ENCODE data around the gene CSK. TPM values are rescaled to one million over a fixed set of nuclear protein-coding genes. Genes with fewer than 3 reads are reported as not detected.

The CSK gene
- total RNA-seq, 2 donors from 2014 or later = 11.2 to 15.2 TPM

DNA sequence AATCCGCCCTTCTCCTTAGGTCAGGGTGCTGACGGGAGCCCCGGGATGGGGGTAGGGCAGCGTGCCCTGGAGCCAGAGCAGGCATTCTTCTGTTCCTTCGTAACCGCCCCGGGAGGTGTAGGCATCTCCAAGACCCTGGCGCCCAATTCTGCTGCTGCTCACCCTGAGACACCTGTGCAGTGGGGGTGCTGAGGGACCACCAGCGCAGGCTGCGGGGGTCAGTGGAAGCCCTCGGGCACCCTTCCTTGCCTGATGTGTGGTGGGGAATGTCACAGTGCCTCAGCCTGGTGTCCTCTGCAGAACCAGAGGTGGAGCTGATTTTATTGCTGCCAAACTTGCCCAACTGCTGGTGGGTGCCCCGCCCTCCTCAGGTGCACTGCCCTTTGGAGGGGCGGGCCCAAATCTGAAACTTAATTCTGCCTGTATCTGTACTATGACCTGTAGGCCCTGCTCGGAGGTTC is 7.3 kb downstream of the CSK start:
- Histone ChIP-seq H3K36me3 (replicated peaks in 1 of 2; ENCODE audit: insufficient read depth in 1 of 2, low read depth in 2 of 2) (no peaks in the 10 kb centered on the region), H3K27ac (peak overlapping the region in 2 of 4 donors; percentile 6 to 70), H3K9me3 (no peaks in the 10 kb centered on the region), H3K4me1 (peaks cover 28% of the 10 kb centered on the region), H3K4me3 (no peak overlapping the region), H3K27me3 (no peaks in the 10 kb centered on the region)
- WGBS, 2 donors = 58 to 72% methylated on average over 3 to 14 of the region's 14 CpGs
- ATAC-seq (no peak), DNase-seq (peak in 1 of 4 donors; percentile 26)
- no peak for TF ChIP-seq POLR2A (IDR thresholded peaks at IDR 0.05)
- no peak for TF ChIP-seq CTCF (IDR thresholded peaks at IDR 0.05)
- intact Hi-C loops (cut with DNase I) = no loop called here

- Histone ChIP-seq H3K9me3 (no peaks in the 10 kb centered on the region), H3K4me3 (no peak overlapping the region), H3K4me1 (peaks cover 28% of the 10 kb centered on the region), H3K27ac (peak overlapping the region in 3 of 4 donors; percentile 8 to 51 (median 17)), H3K27me3 (no peaks in the 10 kb centered on the region), H3K36me3 (replicated peaks in 1 of 2; ENCODE audit: insufficient read depth in 1 of 2, low read depth in 2 of 2) (no peaks in the 10 kb centered on the region)
- no peak for TF ChIP-seq POLR2A (IDR thresholded peaks at IDR 0.05)
- no peak for TF ChIP-seq CTCF (IDR thresholded peaks at IDR 0.05)
- intact Hi-C loops (cut with DNase I) = no loop called here
- DNase-seq (no peak), ATAC-seq (no peak)
- 46 to 49% methylated on average over 2 to 3 of the region's 3 CpGs for WGBS, 2 donors
These were observed 7.8 kb downstream of the CSK start for GRCh38 chr15:74789741-74790079.

GRCh38 chr15:74790080-74790916 is 8.4 kb downstream of the CSK start:
- ATAC-seq = no peak
- H3K9me3 ChIP-seq = no peaks in the 10 kb centered on the region
- intact Hi-C loops (cut with DNase I) = no loop called here
- H3K27me3 ChIP-seq = no peaks in the 10 kb centered on the region
- no peaks in the 10 kb centered on the region for H3K36me3 ChIP-seq (replicated peaks in 1 of 2; ENCODE audit: insufficient read depth in 1 of 2, low read depth in 2 of 2)
- TF ChIP-seq POLR2A (IDR thresholded peaks at IDR 0.05) = no peak
- no peak for TF ChIP-seq CTCF (IDR thresholded peaks at IDR 0.05)
- H3K4me1 ChIP-seq = peaks cover 28% of the 10 kb centered on the region
- H3K4me3 ChIP-seq = no peak overlapping the region
- H3K27ac ChIP-seq = peak overlapping the region in 3 of 4 donors; percentile 8 to 51 (median 17)
- WGBS, 2 donors = 46 to 69% methylated on average over 11 to 15 of the region's 15 CpGs
- DNase-seq = peak in 3 of 4 donors; percentile 53 to 67 (median 53)

GRCh38 chr15:74791007-74791406 is 9.1 kb downstream of the CSK start:
- H3K4me3 ChIP-seq = no peak overlapping the region
- DNase-seq (no peak), ATAC-seq (no peak)
- H3K4me1 ChIP-seq = peaks cover 28% of the 10 kb centered on the region
- intact Hi-C loops (cut with DNase I) = no loop called here
- H3K9me3 ChIP-seq = no peaks in the 10 kb centered on the region
- 52 to 80% methylated on average over 1 of the region's 1 CpG for WGBS, 2 donors
- no peak overlapping the region for H3K27ac ChIP-seq
- no peak for TF ChIP-seq POLR2A (IDR thresholded peaks at IDR 0.05)
- no peak for TF ChIP-seq CTCF (IDR thresholded peaks at IDR 0.05)
- H3K36me3 ChIP-seq (replicated peaks in 1 of 2; ENCODE audit: insufficient read depth in 1 of 2, low read depth in 2 of 2) = no peaks in the 10 kb centered on the region
- H3K27me3 ChIP-seq = no peaks in the 10 kb centered on the region

DNA sequence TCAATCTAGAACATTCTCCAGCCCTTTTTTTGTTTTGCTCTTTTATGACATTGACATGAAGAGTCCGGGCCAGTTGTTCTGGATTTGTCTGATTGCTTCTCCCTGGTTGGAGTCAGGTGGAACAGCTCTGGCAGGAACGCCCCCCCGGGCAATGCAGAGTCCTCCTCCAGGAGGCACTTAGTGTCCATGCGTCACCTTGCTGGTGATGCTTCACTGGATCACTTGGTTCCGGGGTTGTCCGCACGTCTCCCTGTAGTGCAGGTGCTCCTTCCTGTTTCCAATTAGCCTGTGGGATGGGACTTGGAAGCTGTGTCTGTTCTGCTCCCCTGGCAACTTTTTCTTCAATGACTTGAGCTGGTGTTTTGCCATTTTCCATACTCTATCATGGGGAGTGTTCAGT is 9.8 kb downstream of the CSK start:
- H3K27ac ChIP-seq = no peak overlapping the region
- H3K4me1 ChIP-seq = peaks cover 22% of the 10 kb centered on the region
- ATAC-seq (no peak), DNase-seq (no peak)
- H3K9me3 ChIP-seq = no peaks in the 10 kb centered on the region
- WGBS, 2 donors = 84 to 86% methylated on average over 7 of the region's 7 CpGs
- H3K27me3 ChIP-seq = no peaks in the 10 kb centered on the region
- no peaks in the 10 kb centered on the region for H3K36me3 ChIP-seq (replicated peaks in 1 of 2; ENCODE audit: insufficient read depth in 1 of 2, low read depth in 2 of 2)
- H3K4me3 ChIP-seq = no peak overlapping the region
- TF ChIP-seq POLR2A (IDR thresholded peaks at IDR 0.05) (no peak), CTCF (IDR thresholded peaks at IDR 0.05) (no peak)
- intact Hi-C loops (cut with DNase I) = no loop called here
